Amniotic stem cell (primary cell): ENCODE results near the gene HDLBP.

Experiments
- DNase-seq: peaks from one replicate; lab custom pipeline; 2025; lab: John Stamatoyannopoulos, UW

HDLBP gene

DNA sequence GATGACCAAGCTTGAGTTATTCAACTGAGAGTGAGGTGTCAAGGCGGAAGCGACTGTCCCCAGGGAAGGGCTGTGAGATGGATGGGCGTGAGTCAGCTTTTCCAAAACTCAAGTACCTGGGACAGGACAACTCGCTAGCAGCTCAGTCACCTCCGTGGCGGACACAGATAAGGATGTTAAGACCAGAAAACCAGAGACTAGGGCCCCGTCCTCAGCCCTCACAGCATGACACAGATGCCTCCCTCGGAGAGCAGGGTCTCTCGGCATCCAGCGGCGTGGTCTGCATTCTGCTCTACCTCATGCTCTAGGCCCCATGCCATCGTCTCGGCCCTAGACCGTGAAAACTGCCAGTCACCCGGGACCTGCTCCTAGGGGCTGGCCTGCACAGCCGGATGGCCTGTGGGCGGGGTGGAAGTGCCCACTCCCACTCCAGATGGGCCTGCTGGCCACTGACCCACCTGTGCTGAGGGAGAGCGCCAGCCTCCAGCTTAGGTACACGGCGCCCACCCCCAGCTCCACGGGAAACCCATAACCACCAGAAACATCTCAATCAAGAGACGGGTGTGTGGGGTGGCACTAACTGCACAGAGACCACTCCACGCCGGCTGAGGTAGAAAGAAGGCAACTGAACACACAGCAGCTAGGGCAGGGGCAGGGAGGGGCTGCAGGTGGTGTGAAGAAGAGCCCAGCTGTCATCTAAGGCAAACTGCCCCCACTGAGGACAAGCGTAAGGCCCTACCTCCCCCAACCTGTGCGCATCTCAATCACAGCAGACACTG lies 87.2 kb downstream of the HDLBP start:
- DNase-seq, result no peak

DNA sequence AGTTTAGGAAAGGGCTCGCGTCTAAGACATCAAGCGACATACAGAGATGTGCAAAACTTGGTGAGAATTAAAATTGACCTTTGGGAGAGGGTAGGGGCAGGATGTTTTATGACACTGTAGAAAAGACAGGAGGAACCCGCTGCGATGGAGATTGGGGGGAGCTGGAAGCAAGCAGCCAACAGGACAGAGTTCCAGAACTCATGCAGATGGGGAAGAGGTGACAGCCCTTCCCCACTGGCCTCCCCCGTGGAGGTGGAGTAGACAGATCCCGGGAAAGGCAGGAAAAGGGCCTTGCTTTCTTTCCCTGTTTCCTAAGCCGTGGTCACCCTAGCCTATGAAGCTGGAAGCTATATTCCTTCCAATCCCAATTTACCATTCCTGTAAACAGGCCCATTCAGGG lies 87.9 kb downstream of the HDLBP start:
- no peak for DNase-seq

DNA sequence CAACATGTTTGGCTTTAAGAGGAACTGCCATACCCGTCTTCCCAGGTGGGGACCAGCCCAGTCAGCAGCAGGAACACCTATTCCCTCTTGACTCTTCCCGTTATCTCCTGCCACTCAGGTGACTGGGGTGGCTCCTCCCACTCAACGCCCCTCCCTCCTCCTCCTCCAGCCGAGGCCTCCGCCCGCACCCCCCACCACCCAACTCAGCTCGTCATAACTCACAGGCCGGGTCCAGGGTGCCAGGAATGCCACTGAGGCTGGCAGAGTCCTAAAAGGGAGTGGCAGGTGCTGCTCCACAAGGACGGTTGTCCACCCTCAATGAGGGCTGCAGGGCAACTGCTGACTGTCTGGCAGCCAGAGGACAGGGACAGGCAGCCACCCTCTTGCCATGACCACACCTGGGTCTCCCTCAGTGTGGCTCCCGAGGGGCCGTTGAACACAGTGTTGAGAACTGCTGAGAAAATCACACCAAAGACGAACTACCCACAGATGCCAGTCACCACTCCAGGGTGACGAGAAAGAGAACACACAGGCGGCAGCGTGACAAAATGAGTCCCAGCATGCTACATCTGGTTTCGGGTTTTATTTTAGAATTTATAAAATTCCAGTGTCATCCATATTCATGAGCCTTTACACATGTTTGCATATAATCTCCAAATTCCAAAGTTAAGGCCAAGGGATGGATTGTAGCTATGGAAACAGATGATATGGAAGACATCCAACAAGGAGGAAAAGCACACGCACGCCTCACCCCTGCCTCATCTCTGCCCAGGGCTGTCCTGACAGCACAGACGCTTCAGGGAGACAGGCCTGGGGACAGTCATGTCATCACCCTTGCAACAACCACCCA lies 88.5 kb downstream of the HDLBP start:
- no peak for DNase-seq

DNA sequence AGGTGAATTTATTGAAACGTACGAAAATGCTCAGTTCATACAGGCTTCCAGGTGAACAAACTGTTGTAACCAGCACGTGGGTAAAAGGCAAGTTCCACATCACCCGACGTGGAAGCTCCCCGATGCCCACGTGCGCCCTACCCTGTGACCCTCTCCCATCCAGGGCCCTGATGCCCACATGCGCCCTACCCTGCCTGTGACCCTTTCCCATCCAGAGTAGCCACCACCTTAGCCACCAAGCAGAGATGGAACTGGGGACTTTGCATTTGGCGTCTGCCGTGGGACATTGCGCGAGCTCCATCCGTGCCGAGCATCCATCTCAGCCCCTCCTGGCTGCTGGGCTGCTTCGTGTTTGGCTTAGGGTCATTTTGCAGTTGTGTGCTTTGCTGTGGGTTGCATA lies 89.5 kb downstream of the HDLBP start:
- no peak for DNase-seq

DNA sequence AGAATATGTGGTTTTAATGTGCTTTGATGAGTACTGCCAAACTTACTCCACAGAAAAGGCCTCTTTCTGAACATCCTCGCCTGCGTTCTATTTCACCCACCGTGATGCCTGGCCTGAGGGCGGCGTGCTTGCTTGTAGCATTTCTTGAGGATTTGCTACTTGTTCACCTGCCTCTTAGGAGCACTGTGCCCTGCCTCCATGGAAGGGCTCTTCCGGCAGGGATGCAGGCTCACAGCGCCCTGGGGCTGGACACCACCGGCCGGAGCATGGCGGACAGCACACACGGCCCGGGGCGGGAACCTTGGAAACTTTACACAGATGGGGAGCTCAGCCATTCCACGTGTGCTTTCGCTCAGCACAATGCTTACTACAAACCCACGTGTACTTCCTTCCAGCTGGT lies 89.9 kb downstream of the HDLBP start:
- DNase-seq, result no peak

DNA sequence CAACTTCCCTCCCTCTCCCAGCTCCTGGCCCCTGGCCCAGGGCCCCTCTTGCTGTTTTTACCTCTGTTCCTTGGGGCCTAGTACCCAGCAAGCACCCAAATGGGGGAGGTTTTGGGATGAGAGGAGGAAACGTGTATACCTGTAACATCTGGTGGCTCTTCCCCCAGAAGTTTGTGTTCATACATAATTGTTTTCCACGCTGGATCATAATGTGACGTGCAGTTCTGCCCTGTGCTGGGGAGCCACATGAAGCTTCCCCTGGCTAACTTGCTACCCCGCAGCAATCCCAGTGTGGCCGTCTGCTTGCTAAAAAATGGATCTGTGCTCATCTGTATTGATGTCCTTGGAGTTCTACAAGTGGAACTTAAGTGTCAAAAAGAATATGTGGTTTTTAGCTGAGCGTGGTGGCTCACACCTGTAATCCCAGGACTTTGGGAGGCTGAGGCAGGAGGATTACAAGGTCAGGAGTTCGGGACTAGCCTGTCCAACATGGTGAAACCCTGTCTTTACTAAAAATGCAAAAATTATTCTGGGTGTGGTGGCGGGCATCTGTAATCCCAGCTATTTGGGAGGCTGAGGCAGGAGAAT lies 90.5 kb downstream of the HDLBP start:
- DNase-seq, result no peak

DNA sequence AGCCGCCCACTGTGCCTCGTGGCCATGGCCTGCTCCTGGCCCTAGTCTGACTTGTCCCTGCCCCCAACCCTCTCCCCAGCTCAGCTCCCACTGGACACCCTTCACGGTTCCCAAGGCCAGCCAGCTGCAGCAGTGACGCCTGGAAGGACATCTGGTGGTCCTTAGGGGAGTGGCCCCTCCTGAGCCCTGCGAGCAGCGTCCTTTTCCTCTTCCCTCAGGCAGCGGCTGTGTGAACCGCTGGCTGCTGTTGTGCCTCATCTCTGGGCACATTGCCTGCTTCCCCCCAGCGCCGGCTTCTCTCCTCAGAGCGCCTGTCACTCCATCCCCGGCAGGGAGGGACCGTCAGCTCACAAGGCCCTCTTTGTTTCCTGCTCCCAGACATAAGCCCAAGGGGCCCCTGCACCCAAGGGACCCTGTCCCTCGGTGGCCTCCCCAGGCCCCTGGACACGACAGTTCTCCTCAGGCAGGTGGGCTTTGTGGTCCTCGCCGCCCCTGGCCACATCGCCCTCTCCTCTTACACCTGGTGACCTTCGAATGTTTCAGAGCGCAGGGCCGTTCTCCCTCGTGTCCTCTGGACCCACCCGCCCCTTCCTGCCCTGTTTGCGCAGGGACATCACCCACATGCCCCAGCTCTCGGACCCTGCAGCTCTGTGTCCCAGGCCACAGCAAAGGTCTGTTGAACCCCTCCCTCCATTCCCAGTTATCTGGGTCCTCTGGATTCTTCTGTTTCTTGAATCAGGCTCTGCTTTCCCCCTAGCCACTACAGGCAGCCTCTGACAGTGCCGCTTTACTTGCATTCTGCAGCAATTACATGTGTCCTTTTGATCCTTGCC lies 91.2 kb downstream of the HDLBP start:
- DNase-seq, result no peak

DNA sequence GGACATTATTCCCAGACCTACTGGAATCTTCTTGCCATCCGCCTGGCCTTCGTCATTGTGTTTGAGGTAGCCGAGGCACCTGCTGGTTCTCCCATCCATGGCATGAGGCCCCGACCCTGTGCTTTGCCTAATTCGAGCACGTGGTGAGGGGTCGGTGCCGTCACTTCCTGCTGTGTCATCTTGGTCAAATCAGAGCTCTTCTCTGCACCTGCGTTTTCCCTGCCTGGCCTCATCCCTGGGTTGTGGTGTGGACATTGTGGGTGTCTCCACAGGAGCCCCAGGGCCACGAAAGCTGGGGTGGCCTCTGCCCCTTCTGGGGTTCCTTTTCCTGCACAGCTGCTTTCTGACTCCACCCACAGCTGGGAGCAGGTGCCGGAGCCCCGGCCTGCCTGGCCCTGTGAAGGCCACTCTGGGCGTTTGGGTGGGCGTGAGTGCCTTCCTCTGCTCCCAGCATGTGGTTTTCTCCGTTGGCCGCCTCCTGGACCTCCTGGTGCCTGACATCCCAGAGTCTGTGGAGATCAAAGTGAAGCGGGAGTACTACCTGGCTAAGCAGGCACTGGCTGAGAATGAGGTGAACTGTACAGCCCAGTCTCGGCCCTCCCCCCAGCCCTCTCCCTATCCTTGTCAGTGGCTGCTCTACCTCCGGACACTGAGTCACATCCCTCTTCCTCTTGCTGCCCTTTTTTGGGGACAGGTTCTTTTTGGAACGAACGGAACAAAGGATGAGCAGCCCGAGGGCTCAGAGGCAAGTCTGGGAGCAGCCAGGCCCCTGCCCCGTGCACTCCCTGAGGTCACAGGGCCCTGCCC lies 92.1 kb downstream of the HDLBP start:
- DNase-seq, result no peak

- no peak for DNase-seq
These were observed 95.6 kb downstream of the HDLBP start for GRCh38 chr2:241219856-241220356.

DNA sequence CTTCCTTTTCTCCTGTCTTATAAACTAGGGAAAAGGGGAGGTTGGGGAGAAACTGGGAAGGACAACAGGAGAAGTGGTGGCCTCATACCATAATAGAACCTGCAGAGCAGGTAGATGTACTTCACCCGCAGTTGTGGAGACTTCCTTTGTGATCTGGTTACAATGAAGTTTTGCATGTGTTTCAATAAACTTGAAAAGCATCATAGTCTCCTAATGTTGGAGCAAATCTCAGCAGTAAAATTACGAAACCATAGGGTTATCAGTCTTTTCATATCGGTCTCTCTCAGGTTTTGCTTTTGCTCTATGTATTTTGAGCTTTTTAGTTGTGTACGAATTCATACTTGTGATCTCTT lies 96.5 kb downstream of the HDLBP start:
- DNase-seq, result no peak

DNA sequence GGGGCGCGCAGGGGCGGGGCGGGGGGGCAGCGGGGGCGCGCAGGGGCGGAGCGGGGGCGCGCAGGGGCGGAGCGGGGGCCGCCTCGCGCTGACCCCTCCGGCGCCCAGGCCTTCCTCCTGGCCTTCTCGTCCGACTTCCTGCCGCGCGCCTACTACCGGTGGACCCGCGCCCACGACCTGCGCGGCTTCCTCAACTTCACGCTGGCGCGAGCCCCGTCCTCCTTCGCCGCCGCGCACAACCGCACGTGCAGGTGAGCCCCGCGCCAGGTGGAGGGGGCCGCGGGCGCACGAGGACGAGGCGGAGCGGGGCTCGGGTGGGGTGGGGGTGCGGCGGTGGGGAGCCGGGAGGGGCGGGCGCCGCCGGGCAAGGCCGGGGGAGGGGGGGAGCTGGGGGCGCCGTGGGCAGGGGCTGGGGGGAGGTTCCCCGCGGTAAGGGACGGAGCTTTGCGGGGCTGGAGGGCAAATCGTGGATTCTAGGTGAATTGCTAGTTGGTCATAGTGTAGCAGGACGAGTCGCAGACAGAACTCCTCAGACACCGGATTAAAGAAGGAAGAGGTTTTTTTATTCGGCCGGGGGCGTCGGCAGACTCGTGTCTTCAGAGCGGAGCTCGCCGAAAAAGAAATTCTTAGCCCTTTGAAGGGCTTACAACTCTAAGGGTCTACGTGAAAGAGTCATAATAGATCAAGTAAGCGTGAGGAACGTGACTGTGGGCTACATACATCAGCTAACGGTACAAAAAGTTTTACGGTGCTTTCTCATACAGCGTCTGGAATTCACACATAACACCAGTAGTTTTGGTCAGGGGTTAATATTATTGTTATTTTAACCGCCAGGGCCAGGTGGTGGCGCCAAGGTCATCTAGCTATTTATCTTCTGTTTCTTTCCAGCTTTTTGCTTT lies 97.1 kb downstream of the HDLBP start:
- no peak for DNase-seq

DNA sequence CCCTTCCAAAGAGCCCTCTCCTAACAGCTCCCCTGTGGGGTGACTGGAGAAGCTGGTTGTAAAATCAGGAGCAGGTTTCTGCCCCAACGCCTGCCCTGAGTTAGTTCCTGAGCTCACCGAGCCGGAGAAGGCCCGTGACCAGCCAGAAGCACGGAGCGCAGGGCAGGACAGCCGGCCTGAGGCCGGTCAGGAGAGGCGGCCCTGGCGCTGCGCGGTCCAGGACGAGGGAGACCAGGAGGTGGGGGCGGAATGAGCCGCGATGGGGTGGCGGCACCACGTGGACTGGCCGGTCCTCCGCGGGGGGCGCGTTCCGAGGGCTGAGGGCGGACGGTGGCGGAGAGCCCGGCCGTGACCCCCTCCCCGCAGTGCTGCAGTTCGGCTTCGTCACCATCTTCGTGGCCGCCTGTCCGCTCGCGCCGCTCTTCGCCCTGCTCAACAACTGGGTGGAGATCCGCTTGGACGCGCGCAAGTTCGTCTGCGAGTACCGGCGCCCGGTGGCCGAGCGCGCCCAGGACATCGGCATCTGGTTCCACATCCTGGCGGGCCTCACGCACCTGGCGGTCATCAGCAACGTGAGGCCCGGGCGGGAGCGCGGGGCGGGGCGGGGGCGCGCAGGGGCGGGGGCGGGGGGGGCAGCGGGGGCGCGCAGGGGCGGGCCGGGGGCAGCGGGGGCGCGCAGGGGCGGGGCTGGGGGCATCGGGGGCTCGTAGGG lies 98.0 kb downstream of the HDLBP start:
- DNase-seq, result peak; percentile 47

DNA sequence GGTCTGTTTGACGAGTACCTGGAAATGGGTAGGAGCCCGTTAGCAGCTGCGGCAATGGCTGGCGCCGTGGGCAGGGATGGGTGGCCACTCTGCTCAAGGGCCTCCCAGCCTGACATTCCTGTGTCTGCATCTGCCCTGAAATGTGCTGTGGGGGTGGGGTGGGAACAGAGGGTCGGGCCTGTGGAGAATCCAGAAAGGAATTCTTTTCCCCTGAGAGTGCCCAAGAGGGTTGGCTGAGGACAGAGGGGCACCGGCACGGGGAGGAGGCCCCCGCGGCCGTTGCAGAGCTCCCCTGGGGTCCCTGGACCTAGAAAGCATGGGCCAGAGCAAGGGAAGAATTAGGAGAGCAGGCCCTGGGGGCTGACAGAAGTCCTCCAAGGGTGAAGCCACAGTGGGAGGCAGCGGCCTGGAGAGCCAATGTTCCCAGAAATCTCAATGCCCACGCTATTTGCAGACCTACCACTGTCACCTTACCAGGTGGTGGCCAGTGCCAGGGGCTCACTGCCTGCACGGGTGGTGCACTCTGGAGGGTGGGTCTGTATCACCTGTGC lies 99.2 kb downstream of the HDLBP start:
- DNase-seq, result no peak

DNA sequence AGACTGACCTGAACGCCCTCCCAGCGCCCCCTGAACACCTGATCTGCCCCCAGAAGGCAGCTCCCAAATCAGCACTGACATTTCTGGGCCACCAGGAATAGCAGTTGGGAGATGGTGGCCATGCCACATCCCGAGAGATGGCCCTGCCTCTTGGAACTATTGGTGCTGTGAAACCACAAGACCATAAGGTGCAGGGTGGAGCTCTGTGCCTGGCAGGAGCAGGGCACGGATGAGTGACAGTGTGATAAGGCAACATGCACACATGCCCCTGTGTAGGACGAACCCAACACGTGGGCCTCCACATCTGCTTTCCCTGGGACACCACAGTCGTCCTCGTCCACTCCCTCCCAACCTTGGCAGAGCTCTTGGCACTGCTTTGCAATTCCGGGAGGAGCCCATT lies 100.1 kb downstream of the HDLBP start:
- no peak for DNase-seq

GRCh38 chr2:241214766-241215165 lies 100.7 kb downstream of the HDLBP start:
- no peak for DNase-seq

- DNase-seq, result no peak
These were observed 101.3 kb downstream of the HDLBP start for GRCh38 chr2:241214209-241214608.

GRCh38 chr2:241213567-241213966 lies 101.9 kb downstream of the HDLBP start:
- no peak for DNase-seq

GRCh38 chr2:241213041-241213440 lies 102.4 kb downstream of the HDLBP start:
- no peak for DNase-seq

DNA sequence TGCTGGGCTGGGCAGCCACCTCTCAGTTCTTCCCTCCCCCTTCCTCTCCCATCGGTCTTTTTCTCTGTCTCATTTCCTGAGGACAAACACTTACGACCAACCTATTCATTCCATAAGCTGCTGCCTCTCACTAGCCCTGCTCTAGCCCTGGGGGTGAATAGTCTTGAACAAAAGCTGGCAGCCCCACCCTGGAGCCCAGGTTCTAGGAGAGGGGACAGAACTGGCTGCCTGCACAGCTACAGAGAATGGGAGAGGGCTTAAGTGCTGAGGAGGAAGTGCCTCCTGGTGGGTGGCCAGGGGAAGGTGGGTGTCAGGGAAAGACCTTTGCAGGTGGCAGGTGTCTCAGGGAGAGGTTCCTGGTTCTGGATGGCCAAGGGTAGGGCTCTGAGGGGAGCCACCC lies 104.2 kb downstream of the HDLBP start:
- no peak for DNase-seq
